Naive B cell (primary cell): Measurements from ENCODE around the gene KRTAP10-6. TPM values are rescaled to one million over a fixed set of nuclear protein-coding genes. Genes with fewer than 3 reads are reported as not detected.
"Not testable (repeated sequence)": the region's sequence is repeated elsewhere in the genome, so short reads cannot be mapped to it uniquely, and the experiment has no call there.

Source experiments
- ATAC-seq, 2 donors: fragments of 150-1000 bp; cut with Tn5 transposase; 2 replicates each; pipeline ENCODE4 v1.10.0; 2021; ENCODE audit warnings: low read depth in 2 of 2, mild to moderate bottlenecking in 2 of 2, moderate library complexity in 2 of 2
- DNase-seq: peaks from one replicate; pipeline ENCODE4 v3.0.0; 2022
- H3K27ac Mint-ChIP-seq, 6 donors: one replicate each; pipeline ENCODE4 v1.8.0; 2020 to 2022; ENCODE audit warnings: mild to moderate bottlenecking in 6 of 6, mixed read lengths in 6 of 6, moderate library complexity in 5 of 6, inconsistent platforms in 2 of 6
- H3K27me3 Mint-ChIP-seq, 3 donors: one replicate each; pipeline ENCODE4 v1.8.0; 2021 to 2022; ENCODE audit warnings: mixed read lengths in 3 of 3, mild to moderate bottlenecking in 1 of 3
- H3K36me3 Mint-ChIP-seq, 2 donors: one replicate each; pipeline ENCODE4 v1.8.0; 2020 to 2022; ENCODE audit warnings: mixed read lengths in 2 of 2, inconsistent platforms in 1 of 2, mild to moderate bottlenecking in 1 of 2
- H3K4me1 Mint-ChIP-seq, 3 donors: one replicate each; pipeline ENCODE4 v1.8.0; 2020 to 2022; ENCODE audit warnings: mixed read lengths in 3 of 3, inconsistent platforms in 1 of 3, mild to moderate bottlenecking in 1 of 3, moderate library complexity in 1 of 3
- H3K4me3 Mint-ChIP-seq, 8 donors: one replicate each; pipeline ENCODE4 v1.8.0; 2020 to 2022; ENCODE audit warnings: mild to moderate bottlenecking in 8 of 8, mixed read lengths in 8 of 8, moderate library complexity in 8 of 8, inconsistent platforms in 2 of 8
- H3K9me3 Mint-ChIP-seq, 7 donors: one replicate each; pipeline ENCODE4 v1.8.0; 2020 to 2022; ENCODE audit warnings: mixed read lengths in 7 of 7, mild to moderate bottlenecking in 5 of 7, inconsistent platforms in 2 of 7, moderate library complexity in 1 of 7
- polyA plus RNA-seq, 6 donors: library from polyadenylated mRNA; unstranded; fragments of 300-500 nt; fragmentation: Illumina TruSeq; gene quantifications; one replicate each; pipeline ENCODE4 v1.2.3, GENCODE V29; 2021; ENCODE audit warnings: low read depth in 6 of 6

The KRTAP10-6 gene
- polyA plus RNA-seq, 6 donors from 2014 or later: not detected

GRCh38 chr21:44614961-44615391 is 22.7 kb upstream of the KRTAP10-6 start:
- Mint-ChIP-seq H3K4me1 (peaks cover 13 to 18% (median 15%) of the 10 kb centered on the region in 3 donors), H3K27ac (no peak overlapping the region), H3K9me3 (peaks cover 16 to 43% (median 31%) of the 10 kb centered on the region in 7 donors), H3K27me3 (peaks cover 4 to 31% (median 28%) of the 10 kb centered on the region in 3 donors), H3K4me3 (no peak overlapping the region), H3K36me3 (peaks cover 17 to 37% of the 10 kb centered on the region in 2 donors)
- DNase-seq (no peak), ATAC-seq (no peak)

GRCh38 chr21:44614161-44614631 is 21.9 kb upstream of the KRTAP10-6 start:
- Mint-ChIP-seq H3K36me3 (peaks cover 12 to 37% of the 10 kb centered on the region in 2 donors), H3K27me3 (peaks cover 11 to 35% (median 28%) of the 10 kb centered on the region in 3 donors), H3K27ac (peak overlapping the region in 1 of 6 donors; percentile 42), H3K4me3 (no peak overlapping the region), H3K4me1 (peaks cover 11 to 13% (median 12%) of the 10 kb centered on the region in 3 donors), H3K9me3 (peaks cover 16 to 43% (median 31%) of the 10 kb centered on the region in 7 donors)
- DNase-seq (no peak), ATAC-seq (no peak)

- ATAC-seq: no peak
- H3K4me1 Mint-ChIP-seq: peaks cover 5 to 7% (median 6%) of the 10 kb centered on the region in 3 donors
Observed at GRCh38 chr21:44613386-44614155, 21.3 kb upstream of the KRTAP10-6 start.

DNA sequence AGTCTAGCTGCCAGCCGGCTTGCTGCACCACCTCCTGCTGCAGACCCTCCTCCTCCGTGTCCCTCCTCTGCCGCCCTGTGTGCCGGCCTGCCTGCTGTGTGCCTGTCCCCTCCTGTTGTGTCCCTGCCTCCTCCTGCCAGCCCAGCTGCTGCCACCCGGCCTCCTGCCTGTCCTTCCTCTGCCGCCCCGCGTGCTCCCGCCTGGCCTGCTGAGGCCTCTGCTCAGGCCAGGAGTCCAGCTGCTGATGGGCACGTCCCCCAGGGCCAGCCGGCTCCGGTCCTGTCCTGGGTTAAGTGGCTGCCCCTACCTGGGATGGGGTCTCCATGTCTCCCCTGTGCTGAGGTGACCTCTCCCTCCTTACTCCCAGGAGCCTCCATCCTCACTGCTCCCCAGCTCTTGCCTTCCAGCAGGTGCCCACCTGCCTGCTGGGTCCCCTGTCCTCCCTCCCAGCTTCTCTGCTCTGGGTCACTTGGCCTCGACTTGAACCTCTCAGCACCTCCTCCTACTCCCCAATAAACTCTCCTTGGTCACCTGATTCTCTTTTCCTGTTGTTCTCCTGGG is 20.4 kb upstream of the KRTAP10-6 start:
- H3K9me3 Mint-ChIP-seq: peaks cover 21 to 46% (median 36%) of the 10 kb centered on the region in 7 donors
- ATAC-seq (no peak), DNase-seq (no peak)
- H3K36me3 Mint-ChIP-seq: peaks cover 15 to 37% of the 10 kb centered on the region in 2 donors
- H3K4me3 Mint-ChIP-seq: no peak overlapping the region
- H3K27ac Mint-ChIP-seq: peak overlapping the region in 2 of 6 donors; percentile 14 to 42
- peaks cover 11 to 41% (median 30%) of the 10 kb centered on the region in 3 donors for H3K27me3 Mint-ChIP-seq
- H3K4me1 Mint-ChIP-seq: peaks cover 0 to 4% (median 0%) of the 10 kb centered on the region in 3 donors

More at GRCh38 chr21:44613386-44614155, 21.3 kb upstream of the KRTAP10-6 start:
- Mint-ChIP-seq H3K36me3 (peaks cover 15 to 37% of the 10 kb centered on the region in 2 donors), H3K9me3 (peaks cover 21 to 42% (median 31%) of the 10 kb centered on the region in 7 donors), H3K27ac (no peak overlapping the region), H3K27me3 (peaks cover 11 to 38% (median 28%) of the 10 kb centered on the region in 3 donors), H3K4me3 (no peak overlapping the region)
- DNase-seq: no peak

- peaks cover 11 to 42% (median 35%) of the 10 kb centered on the region in 3 donors for H3K27me3 Mint-ChIP-seq
- ATAC-seq (no peak), DNase-seq (no peak)
- H3K36me3 Mint-ChIP-seq: peaks cover 15 to 37% of the 10 kb centered on the region in 2 donors
- peaks cover 21 to 46% (median 43%) of the 10 kb centered on the region in 7 donors for H3K9me3 Mint-ChIP-seq
- peak within 1 kb of the TSS in 2 of 6 donors; percentile 14 to 42 for H3K27ac Mint-ChIP-seq
- H3K4me1 Mint-ChIP-seq: peaks cover 0 to 4% (median 0%) of the 10 kb centered on the region in 3 donors
- peak within 1 kb of the TSS in 1 of 8 donors; percentile 44 for H3K4me3 Mint-ChIP-seq
Observed at GRCh38 chr21:44612029-44612486, 19.8 kb upstream of the KRTAP10-6 start, which contains the start of gene KRTAP10-8. Gene KRTAP10-8, plus strand, starts transcription at chr21:44612079. Its CDS starts 22 bp downstream, at chr21:44612101.

DNA sequence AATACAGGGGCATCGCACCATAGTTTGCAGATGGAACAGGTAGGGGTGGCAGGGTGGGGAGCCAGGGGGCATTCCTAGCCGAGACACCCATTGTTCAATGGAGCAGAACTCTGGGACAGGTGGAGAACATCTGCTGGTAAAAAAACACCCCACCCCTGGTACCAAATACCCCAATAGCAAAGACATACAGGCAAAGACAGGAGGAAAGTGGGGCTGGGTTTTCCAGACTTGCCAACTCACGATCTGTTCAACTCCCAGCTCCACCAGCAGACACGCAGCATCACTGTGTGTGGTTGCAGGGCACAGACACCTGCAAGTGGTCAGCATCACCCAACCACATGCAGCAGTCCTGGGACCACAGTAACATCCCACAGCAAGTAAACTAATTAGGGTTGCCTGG is 19.2 kb upstream of the KRTAP10-6 start:
- ATAC-seq: no peak
- Mint-ChIP-seq H3K27ac (no peak overlapping the region), H3K9me3 (peaks cover 22 to 48% (median 46%) of the 10 kb centered on the region in 7 donors), H3K4me1 (peaks cover 0 to 4% (median 0%) of the 10 kb centered on the region in 3 donors), H3K36me3 (peaks cover 17 to 37% of the 10 kb centered on the region in 2 donors), H3K4me3 (no peak overlapping the region), H3K27me3 (peaks cover 13 to 39% (median 33%) of the 10 kb centered on the region in 3 donors)
- no peak for DNase-seq

- H3K4me3 Mint-ChIP-seq, H3K27ac Mint-ChIP-seq, DNase-seq, ATAC-seq, H3K4me1 Mint-ChIP-seq: not testable (repeated sequence)
- H3K27me3 Mint-ChIP-seq: peaks cover 21 to 44% (median 33%) of the 10 kb centered on the region in 3 donors
- H3K36me3 Mint-ChIP-seq: peaks cover 20 to 37% of the 10 kb centered on the region in 2 donors
- peaks cover 23 to 61% (median 51%) of the 10 kb centered on the region in 7 donors for H3K9me3 Mint-ChIP-seq
Observed at GRCh38 chr21:44610157-44610843, 18.0 kb upstream of the KRTAP10-6 start.

- peaks cover 0 to 4% (median 0%) of the 10 kb centered on the region in 3 donors for H3K4me1 Mint-ChIP-seq
- peaks cover 20 to 37% of the 10 kb centered on the region in 2 donors for H3K36me3 Mint-ChIP-seq
- DNase-seq: no peak
- H3K4me3 Mint-ChIP-seq: peak overlapping the region in 1 of 8 donors; percentile 26
- peaks cover 23 to 70% (median 51%) of the 10 kb centered on the region in 7 donors for H3K9me3 Mint-ChIP-seq
- H3K27me3 Mint-ChIP-seq: peaks cover 27 to 47% (median 37%) of the 10 kb centered on the region in 3 donors
- no peak for ATAC-seq
- H3K27ac Mint-ChIP-seq: peak overlapping the region in 1 of 6 donors; percentile 64
Observed at GRCh38 chr21:44609193-44609592, 16.9 kb upstream of the KRTAP10-6 start.

DNA sequence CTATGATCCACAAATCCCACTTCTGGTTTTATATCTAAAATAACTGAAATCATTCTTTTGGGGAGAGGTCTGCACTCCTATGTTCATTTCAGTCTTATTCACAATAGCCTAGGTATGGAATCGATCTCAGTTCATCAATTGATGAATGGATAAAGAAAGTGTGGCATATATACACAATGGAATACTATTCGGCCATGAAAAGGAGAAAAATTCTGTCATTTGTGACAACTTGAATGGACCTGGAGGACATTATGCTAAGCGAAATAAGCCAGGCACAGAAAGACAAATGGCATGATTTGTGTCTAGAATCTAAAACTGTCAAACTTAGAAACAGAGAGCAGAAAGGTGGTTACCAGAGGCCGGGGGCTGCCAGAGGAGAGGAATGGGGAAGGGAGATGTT is 14.2 kb upstream of the KRTAP10-6 start:
- H3K36me3 Mint-ChIP-seq: peaks cover 20 to 27% of the 10 kb centered on the region in 2 donors
- peaks cover 21 to 74% (median 39%) of the 10 kb centered on the region in 7 donors for H3K9me3 Mint-ChIP-seq
- no peaks in the 10 kb centered on the region for H3K4me1 Mint-ChIP-seq
- DNase-seq: no peak
- H3K27ac Mint-ChIP-seq: no peak overlapping the region
- peaks cover 32 to 58% (median 33%) of the 10 kb centered on the region in 3 donors for H3K27me3 Mint-ChIP-seq
- ATAC-seq: no peak
- no peak overlapping the region for H3K4me3 Mint-ChIP-seq

- H3K4me1 Mint-ChIP-seq: no peaks in the 10 kb centered on the region
- H3K27ac Mint-ChIP-seq: no peak overlapping the region
- peaks cover 26 to 64% (median 38%) of the 10 kb centered on the region in 3 donors for H3K27me3 Mint-ChIP-seq
- peaks cover 5 to 7% of the 10 kb centered on the region in 2 donors for H3K36me3 Mint-ChIP-seq
- H3K9me3 Mint-ChIP-seq: peaks cover 4 to 55% (median 16%) of the 10 kb centered on the region in 7 donors
- no peak overlapping the region for H3K4me3 Mint-ChIP-seq
- no peak for ATAC-seq
- no peak for DNase-seq
Observed at GRCh38 chr21:44603911-44604310, 11.6 kb upstream of the KRTAP10-6 start.

GRCh38 chr21:44603109-44603875 is 11.0 kb upstream of the KRTAP10-6 start:
- no peak for ATAC-seq
- no peak for DNase-seq
- Mint-ChIP-seq H3K27me3 (peaks cover 32 to 70% (median 44%) of the 10 kb centered on the region in 3 donors), H3K4me3 (no peak overlapping the region), H3K36me3 (peaks cover 5 to 7% of the 10 kb centered on the region in 2 donors), H3K4me1 (no peaks in the 10 kb centered on the region), H3K27ac (no peak overlapping the region), H3K9me3 (peaks cover 5 to 57% (median 10%) of the 10 kb centered on the region in 7 donors)

DNA sequence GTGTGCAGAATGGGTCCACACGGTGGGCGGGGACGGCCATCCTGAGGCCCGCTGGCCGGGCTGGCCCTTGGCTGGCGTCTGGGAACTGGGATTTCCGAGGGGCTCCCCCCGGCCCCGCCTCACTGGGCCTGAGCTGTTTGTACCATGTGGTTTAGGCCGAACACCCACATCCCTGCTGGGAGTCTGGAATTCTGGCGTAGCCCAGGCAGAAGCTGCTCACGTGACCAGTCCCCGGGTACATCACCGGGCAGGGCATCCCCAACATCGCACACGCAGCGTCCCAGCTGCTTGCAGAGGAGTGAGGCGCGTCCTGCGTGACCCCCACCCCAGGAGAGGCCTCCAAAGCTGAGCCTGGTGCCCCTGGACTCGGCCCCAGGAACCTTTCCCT is 10.2 kb upstream of the KRTAP10-6 start:
- ATAC-seq: no peak
- Mint-ChIP-seq H3K27me3 (peaks cover 33 to 69% (median 47%) of the 10 kb centered on the region in 3 donors), H3K27ac (no peak overlapping the region), H3K4me3 (peak overlapping the region in 1 of 8 donors; percentile 6), H3K4me1 (no peaks in the 10 kb centered on the region), H3K36me3 (peaks cover 5 to 11% of the 10 kb centered on the region in 2 donors), H3K9me3 (peaks cover 7 to 53% (median 11%) of the 10 kb centered on the region in 7 donors)
- no peak for DNase-seq
